Esophagus muscularis mucosa (tissue), 4 donors: ENCODE data around the gene TMA7.

Source experiments
- CTCF ChIP-seq, 3 experiments: fragments of 200-600 bp in 2 of 3; fragments of 450-650 bp in 1 of 3; sonication (generic) in 2 of 3; IDR thresholded peaks; one replicate each; pipeline ENCODE4 v1.5.1; 2017 to 2019; ENCODE audit warnings: antibody characterized with exemption in 3 of 3, mild to moderate bottlenecking in 2 of 3, moderate library complexity in 1 of 3
- EP300 ChIP-seq: sonication (generic); formaldehyde crosslinking; IDR thresholded peaks from one replicate; pipeline ENCODE4 v1.6.1; 2017; ENCODE audit warnings: antibody characterized with exemption
- POLR2A ChIP-seq: fragments of 450-650 bp; IDR thresholded peaks from one replicate; pipeline ENCODE4 v1.6.1; 2017; ENCODE audit warnings: antibody characterized with exemption, moderate library complexity, mild to moderate bottlenecking, low read depth
- POLR2AphosphoS5 ChIP-seq, 2 donors: sonication (generic); formaldehyde crosslinking; IDR thresholded peaks; one replicate each; pipeline ENCODE4 v1.6.1; 2017; ENCODE audit warnings: antibody characterized with exemption in 2 of 2

GRCh38 chr3:48463703-48464102 is 23.6 kb downstream of the TMA7 start:
- TF ChIP-seq POLR2AphosphoS5 (IDR thresholded peaks at IDR 0.05) (no peak), CTCF (IDR thresholded peaks at IDR 0.05) (no peak), POLR2A (no peak), EP300 (no peak)
